Neural progenitor cell (in vitro differentiated cells): ENCODE results near the gene CASP4.
A peak's percentile ranks its signal among the peaks of the same experiment; 100 is the strongest.

Source experiments
- CTCF ChIP-seq: fragments of 200-600 bp; sonication (generic); IDR thresholded peaks from 2 replicates; pipeline ENCODE4 v1.5.1; 2017; ENCODE audit warnings: antibody characterized with exemption, mild to moderate bottlenecking
- EZH2phosphoT487 ChIP-seq: fragments of 200-600 bp; sonication (generic); IDR thresholded peaks from 2 replicates; pipeline ENCODE4 v1.6.1; 2017; ENCODE audit warnings: antibody characterized with exemption

GRCh38 chr11:104905271-104905670, 63.1 kb downstream of the CASP4 start:
- TF ChIP-seq CTCF (peak; percentile 51), EZH2phosphoT487 (no peak)
